Muscle of leg (tissue), 11 donors: ENCODE measurements around the gene SLC17A7. TPM values are rescaled to one million over a fixed set of nuclear protein-coding genes. Genes with fewer than 3 reads are reported as not detected.

Source experiments
- DNase-seq: peaks from one replicate; pipeline ENCODE4 v3.0.0; 2013
- H3K27ac ChIP-seq: one replicate; pipeline ENCODE4 v1.5.1; 2013; ENCODE audit warnings: mild to moderate bottlenecking, low read length, control low read depth
- H3K27me3 ChIP-seq: one replicate; pipeline ENCODE4 v1.6.1; 2013; ENCODE audit warnings: low read length; ENCODE audit not compliant: control insufficient read depth, insufficient read depth
- H3K36me3 ChIP-seq: one replicate; pipeline ENCODE4 v1.6.1; 2013; ENCODE audit warnings: low read length; ENCODE audit not compliant: control insufficient read depth, insufficient read depth
- H3K4me1 ChIP-seq: one replicate; pipeline ENCODE4 v1.6.1; 2013; ENCODE audit warnings: low read length; ENCODE audit not compliant: control insufficient read depth, insufficient read depth
- H3K4me3 ChIP-seq: one replicate; pipeline ENCODE4 v1.5.1; 2013; ENCODE audit warnings: low read length, control low read depth
- H3K9me3 ChIP-seq: replicated peaks from 2 replicates; pipeline ENCODE4 v1.6.1; 2013; ENCODE audit warnings: low read depth, low read length; ENCODE audit not compliant: control insufficient read depth
- WGBS: methylation state at CpG from one replicate; pipeline ENCODE4 v1.1.5; 2013; ENCODE audit warnings: missing lambda C conversion rate; ENCODE audit not compliant: insufficient coverage; 5-methylcytosine and 5-hydroxymethylcytosine counted together
- polyA plus RNA-seq, 8 donors: library from polyadenylated mRNA; unstranded; fragments of 120-200 nt; gene quantifications; one replicate each; pipeline versions ENCODE4 v1.2.1 to v1.2.3, GENCODE V29; 2013; ENCODE audit warnings: inconsistent platforms in 1 of 8, low replicate concordance in 1 of 8; ENCODE audit not compliant: insufficient read length in 8 of 8, insufficient read depth in 1 of 8
- total RNA-seq: library from RNA; stranded (reverse); fragments of 120-200 nt; gene quantifications from one replicate; pipeline ENCODE4 v1.2.4, GENCODE V29; 2013

The SLC17A7 gene
- total and polyA plus RNA-seq, 9 donors, result 0.53 to 1.7 (median 1.1) TPM

DNA sequence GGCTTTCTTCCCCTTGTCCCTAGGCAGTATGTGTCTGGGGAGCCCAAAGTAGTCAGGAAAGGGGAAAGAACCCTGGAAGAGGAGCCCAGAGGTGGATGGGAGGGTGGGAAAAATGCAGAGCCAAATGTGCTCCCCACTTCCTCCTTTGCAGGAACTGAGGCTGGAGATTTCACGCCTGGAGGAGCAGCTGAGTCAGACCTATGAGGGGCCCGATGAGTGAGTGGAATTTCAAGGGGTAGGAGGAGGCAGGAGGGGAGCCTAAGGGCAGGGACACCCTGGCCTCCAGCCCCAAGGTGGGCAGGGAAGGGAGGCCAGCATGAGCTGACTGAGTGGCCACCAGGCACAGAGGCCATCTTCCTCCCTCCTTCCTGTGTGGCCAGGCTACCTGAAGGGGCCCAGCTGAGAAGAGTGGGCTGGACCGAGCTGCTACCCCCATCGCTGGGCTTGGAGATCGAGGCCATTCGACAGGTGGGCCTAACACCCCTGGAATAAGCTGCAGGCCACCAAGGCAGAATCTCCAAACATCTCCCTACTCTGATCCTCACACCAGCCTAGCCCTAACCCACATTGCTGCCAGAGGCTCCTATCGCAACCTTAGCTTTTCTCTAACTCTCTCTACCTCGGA is 32.4 kb downstream of the SLC17A7 start:
- WGBS, result 60% methylated on average over 8 of the region's 8 CpGs
- DNase-seq, result no peak
- no peak overlapping the region for H3K27ac ChIP-seq

DNA sequence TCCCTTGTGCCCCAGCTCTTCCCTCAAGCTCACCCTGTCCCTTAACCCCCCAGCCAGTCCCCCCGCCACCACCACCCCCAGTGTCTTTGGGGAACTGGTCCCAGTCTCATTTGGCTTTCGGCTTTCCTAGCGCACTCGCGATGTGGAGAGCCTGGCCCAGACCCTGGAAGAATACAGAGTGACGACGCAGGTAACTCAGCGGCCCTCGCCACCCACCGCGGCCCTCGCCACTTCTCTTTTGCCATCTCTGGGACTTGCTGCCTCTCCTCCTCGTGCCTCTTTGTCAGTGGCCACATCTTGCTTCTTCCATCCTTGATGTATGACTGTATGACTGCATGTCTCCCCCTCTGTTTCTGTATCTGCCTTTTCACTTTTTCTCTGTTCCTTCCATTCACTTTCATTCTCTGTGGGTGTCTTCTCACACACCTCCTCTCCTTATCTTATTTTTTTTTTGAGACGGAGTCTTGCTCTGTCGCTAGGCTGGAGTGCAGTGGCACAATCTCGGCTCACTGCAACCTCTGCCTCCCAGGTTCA is 33.8 kb downstream of the SLC17A7 start:
- Histone ChIP-seq H3K27me3 (peaks cover 2% of the 10 kb centered on the region), H3K36me3 (no peaks in the 10 kb centered on the region), H3K9me3 (no peaks in the 10 kb centered on the region), H3K4me3 (no peak overlapping the region), H3K27ac (no peak overlapping the region), H3K4me1 (peaks cover 20% of the 10 kb centered on the region)
- WGBS, result 85% methylated on average over 13 of the region's 16 CpGs
- no peak for DNase-seq

More for the DNA sequence above, 32.4 kb downstream of the SLC17A7 start:
- H3K4me1 ChIP-seq, result peaks cover 22% of the 10 kb centered on the region
- no peaks in the 10 kb centered on the region for H3K36me3 ChIP-seq
- H3K9me3 ChIP-seq, result no peaks in the 10 kb centered on the region
- no peak overlapping the region for H3K4me3 ChIP-seq
- peaks cover 2% of the 10 kb centered on the region for H3K27me3 ChIP-seq

DNA sequence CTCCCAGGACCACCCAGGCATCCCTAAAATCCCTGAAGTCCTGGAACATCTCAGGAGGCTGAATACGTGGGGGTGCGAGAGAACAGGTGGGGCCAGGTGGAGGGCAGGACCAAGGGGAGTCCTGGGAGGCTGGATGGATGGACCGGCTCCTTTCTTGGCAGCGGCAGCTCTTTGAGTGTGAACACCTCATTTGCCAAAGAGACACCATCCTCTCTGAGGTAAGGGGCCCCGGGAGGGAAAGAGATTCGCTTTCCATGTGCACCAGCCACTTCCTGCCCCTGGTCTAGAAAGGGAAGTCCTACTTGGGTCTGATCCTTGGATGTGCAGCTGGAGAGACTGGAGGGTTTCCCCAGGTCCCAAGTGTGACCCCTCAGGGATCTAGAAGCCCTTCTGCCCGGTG is 34.2 kb downstream of the SLC17A7 start:
- no peaks in the 10 kb centered on the region for H3K36me3 ChIP-seq
- DNase-seq, result no peak
- 52% methylated on average over 5 of the region's 7 CpGs for WGBS
- H3K4me3 ChIP-seq, result no peak overlapping the region
- peaks cover 19% of the 10 kb centered on the region for H3K4me1 ChIP-seq
- H3K27ac ChIP-seq, result no peak overlapping the region
- no peaks in the 10 kb centered on the region for H3K9me3 ChIP-seq
- peaks cover 2% of the 10 kb centered on the region for H3K27me3 ChIP-seq

DNA sequence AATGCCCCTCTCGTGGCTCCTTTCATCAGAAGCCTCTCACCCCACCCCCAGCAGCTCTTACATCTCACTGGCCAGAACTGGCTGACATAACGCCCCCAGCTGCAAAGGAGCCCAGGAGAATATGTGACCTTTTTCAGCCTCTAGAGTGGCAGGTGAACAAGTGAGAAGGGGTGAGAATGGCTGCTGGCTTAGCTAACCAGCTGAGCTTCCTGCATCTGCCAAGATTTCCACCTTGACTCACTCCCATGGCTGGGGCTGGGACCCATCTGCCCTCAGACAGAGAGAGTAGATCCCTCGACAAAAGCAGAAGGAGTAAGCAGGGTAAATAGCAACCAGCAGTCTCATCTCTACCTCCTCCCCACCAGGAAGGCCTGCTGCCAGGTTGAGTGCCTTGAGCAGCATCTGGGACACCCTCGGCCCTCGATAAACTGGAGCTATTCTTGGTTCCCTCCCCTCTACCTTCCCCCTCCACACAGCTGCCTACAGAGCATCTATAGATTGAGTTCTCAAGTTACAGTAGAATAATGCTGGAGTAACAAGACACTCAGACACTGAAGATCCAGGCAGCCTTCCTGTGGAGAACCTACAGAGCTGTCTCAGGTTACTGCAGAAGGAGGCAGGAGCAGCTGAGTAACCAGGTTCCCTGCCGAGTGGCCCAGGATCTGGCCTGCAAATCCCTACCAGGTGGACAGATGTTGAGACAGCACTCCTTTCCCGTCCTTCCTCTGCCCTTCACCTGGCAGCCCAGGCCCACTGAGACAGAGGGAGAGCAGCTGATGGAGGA is 37.7 kb downstream of the SLC17A7 start:
- DNase-seq, result peak; percentile 46
- H3K4me3 ChIP-seq, result no peak overlapping the region
- peaks cover 16% of the 10 kb centered on the region for H3K4me1 ChIP-seq
- H3K27me3 ChIP-seq, result no peaks in the 10 kb centered on the region
- WGBS, result no CpG with 5 or more reads among the region's 7 CpGs
- H3K27ac ChIP-seq, result peak overlapping the region; percentile 17
- no peaks in the 10 kb centered on the region for H3K9me3 ChIP-seq
- no peaks in the 10 kb centered on the region for H3K36me3 ChIP-seq

DNA sequence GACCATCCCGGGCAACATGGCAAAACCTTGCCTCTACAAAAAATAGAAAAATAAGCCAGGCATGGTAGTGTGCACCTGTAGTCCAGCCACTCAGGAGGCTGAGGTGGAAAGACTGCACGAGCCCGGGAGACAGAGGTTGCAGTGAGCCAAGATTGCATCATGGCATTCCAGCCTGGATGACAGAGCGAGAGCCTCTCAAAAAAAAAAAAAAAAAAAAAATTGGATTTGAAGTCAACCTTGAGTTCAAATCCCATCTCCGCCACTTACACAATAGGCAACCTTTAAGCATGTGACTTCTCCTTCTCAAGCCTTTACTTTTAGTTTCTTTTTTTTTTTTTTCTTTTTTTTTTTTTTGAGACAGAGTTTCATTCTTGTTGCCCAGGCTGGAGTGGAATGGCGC is 41.3 kb downstream of the SLC17A7 start:
- Histone ChIP-seq H3K4me3 (no peak overlapping the region), H3K27me3 (peaks cover 5% of the 10 kb centered on the region), H3K36me3 (no peaks in the 10 kb centered on the region), H3K4me1 (peaks cover 19% of the 10 kb centered on the region), H3K27ac (no peak overlapping the region), H3K9me3 (no peaks in the 10 kb centered on the region)
- no peak for DNase-seq
- WGBS, result 100% methylated on average over 1 of the region's 6 CpGs

DNA sequence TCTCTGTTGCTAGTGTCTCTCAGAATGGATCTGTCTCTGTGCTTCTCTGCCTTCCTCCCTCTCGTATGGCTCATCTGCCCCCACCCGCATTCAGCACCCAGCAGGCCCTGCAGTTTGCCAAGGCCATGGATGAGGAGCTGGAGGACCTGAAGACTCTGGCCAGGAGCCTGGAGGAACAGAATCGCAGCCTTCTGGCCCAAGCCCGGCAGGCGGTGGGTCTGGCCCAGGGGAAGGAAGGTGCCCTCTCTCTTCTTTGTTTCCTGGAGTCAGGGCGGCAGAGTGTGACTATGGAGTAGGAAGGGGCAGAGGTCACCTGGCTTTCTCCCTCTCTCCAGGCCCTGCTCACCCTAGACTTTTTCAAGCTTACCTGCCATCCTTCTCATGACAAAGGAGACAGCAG is 42.4 kb downstream of the SLC17A7 start:
- Histone ChIP-seq H3K36me3 (no peaks in the 10 kb centered on the region), H3K27me3 (peaks cover 6% of the 10 kb centered on the region), H3K9me3 (no peaks in the 10 kb centered on the region), H3K27ac (no peak overlapping the region), H3K4me3 (no peak overlapping the region), H3K4me1 (peaks cover 15% of the 10 kb centered on the region)
- no CpG with 5 or more reads among the region's 6 CpGs for WGBS
- no peak for DNase-seq

DNA sequence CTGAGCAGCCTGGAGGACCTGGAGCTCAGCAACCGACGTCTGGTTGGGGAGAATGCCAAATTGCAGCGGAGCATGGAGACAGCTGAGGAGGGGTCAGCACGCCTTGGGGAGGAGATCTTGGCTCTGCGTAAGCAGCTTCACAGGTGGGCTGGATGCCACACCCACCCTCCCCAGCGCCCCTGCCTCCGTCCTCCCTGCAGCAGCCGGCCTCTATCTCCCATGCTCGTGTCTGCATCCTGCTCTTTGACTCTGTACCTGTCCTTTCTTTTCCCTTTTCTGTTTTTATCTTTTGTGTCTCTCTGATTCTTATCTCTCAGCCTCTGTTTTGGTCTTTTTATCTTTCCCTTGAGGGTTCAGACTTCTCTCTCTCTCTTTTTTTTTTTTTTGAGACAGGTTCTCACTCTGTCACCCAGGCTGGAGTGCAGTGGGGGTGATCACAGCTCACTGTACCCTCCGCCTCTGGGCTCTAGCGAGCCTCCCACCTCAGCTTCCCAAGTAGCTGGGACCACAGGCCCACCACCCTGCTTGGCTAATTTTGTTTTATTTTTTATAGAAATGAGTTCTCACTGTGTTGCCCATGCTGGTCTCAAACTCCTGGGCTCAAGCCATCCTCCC is 43.2 kb downstream of the SLC17A7 start:
- no peak overlapping the region for H3K4me3 ChIP-seq
- no peak for DNase-seq
- no peaks in the 10 kb centered on the region for H3K36me3 ChIP-seq
- H3K27ac ChIP-seq, result no peak overlapping the region
- peaks cover 7% of the 10 kb centered on the region for H3K4me1 ChIP-seq
- WGBS, result 41% methylated on average over 3 of the region's 11 CpGs
- H3K27me3 ChIP-seq, result peaks cover 13% of the 10 kb centered on the region
- H3K9me3 ChIP-seq, result no peaks in the 10 kb centered on the region

DNA sequence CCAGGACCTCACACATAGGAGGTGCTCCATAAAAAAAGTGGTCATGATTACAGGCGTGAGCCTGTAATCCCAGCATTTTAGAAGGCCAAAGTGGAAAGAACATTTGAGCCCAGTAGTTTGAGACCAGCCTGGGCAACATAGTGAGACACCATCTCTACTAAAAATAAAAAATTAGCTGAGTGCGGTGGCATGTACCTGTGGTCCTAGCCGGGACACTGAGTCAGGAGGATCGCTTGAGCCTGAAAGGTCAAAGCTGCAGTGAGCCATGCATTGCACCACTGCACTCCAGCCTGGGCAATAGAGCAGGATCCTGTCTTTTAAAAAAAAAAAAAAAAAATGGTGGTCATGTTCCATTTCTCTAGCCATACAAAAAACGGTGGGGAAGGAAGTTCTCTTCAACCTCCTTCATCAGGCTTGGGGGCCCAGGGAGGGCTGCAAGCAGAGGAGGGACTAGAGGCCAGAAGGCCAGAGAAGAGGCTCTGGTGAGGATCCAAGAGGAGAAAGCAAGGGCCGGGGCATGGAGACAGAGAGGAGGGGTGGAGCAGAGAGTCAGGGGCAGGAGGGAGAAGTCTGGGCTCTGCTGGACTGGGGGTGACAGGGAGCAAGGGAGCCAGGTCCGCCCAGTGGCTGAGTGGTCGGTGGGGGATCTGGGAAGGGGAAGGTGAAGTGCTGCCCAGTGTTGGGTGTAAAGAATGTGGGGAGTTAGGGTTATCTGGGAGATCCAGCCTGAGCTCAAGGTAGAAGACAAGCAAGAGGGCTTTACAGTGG is 44.4 kb downstream of the SLC17A7 start:
- Histone ChIP-seq H3K27ac (no peak overlapping the region), H3K36me3 (no peaks in the 10 kb centered on the region), H3K27me3 (peaks cover 20% of the 10 kb centered on the region), H3K4me1 (peaks cover 3% of the 10 kb centered on the region), H3K9me3 (no peaks in the 10 kb centered on the region), H3K4me3 (no peak overlapping the region)
- DNase-seq, result no peak
- 81% methylated on average over 6 of the region's 8 CpGs for WGBS

DNA sequence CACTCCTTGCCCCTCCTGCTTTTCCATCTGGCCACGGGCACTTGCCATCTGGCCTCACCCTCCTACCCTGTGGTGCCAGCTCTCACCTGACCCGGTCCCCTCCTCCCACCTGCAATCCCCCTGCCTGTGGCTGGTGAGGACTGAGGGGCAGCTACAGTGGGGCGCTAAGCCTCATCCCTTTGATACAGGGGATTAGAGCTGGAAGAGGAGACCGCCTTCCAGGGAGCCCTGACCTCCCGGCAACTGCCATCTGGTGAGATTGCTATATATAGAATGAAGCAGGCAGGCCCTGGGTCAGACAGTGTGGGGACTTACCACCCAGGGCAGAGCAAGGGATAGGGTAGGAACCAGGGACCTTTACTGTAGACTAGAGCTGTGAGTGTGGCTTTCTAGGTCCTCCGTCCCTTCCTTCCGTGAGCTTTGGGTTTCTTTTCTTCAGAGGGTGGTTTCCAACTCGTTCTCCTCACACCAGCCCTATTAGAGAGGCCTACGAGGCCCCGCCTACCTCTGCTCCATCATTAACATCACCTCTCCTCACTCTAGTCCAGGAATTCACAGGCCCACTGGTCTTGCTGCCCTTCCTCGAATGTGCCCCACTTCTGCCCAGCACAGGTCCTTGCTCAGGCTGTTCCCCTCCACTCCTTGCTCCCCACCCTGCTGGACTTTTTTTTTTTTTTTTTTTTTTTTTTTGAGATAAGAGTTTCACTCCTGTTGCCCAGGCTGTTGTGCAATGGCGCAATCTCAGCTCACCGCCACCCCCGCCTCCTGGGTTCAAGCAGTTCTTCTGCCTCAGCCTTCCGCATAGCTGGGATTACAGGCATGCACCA is 45.5 kb downstream of the SLC17A7 start:
- Histone ChIP-seq H3K27me3 (peaks cover 20% of the 10 kb centered on the region), H3K27ac (no peak overlapping the region), H3K9me3 (no peaks in the 10 kb centered on the region), H3K36me3 (no peaks in the 10 kb centered on the region), H3K4me1 (peaks cover 3% of the 10 kb centered on the region), H3K4me3 (no peak overlapping the region)
- WGBS, result 62% methylated on average over 14 of the region's 15 CpGs
- no peak for DNase-seq
